K562 (cell line): ENCODE results near the gene FOXN3. TPM values are rescaled to one million over a fixed set of nuclear protein-coding genes. Genes with fewer than 3 reads are reported as not detected.

Experiments
- ATAC-seq: fragments of 200-7000 bp; cut with Tn5 transposase; 3 replicates; pipeline ENCODE4 v1.9.1; 2020; ENCODE audit warnings: moderate library complexity
- BruUV-seq: library from RNA; stranded (reverse); fragments of 400-500 nt; replicated peaks from 2 replicates; lab custom pipeline; 2021; lab: Mats Ljungman, UMichigan
- CTCF ChIA-PET: fragments of 300-600 bp; formaldehyde crosslinking; extraction: SDS; loops from one replicate; lab custom pipeline; 2021; ENCODE audit warnings: low intra/inter-chr PET ratio; lab: Yijun Ruan, JAX
- POLR2A ChIA-PET: fragments of 300-600, 350-650 bp; sonication (Branson Sonifier 250); formaldehyde crosslinking; extraction: SDS; loops from one replicate; lab custom pipeline; 2021; ENCODE audit warnings: antibody characterized with exemption, inconsistent platforms; lab: Yijun Ruan, JAX
- DNase-seq, 4 experiments: peaks; one replicate each; pipeline versions ENCODE4 v3.0.0 to v3.0.0-alpha.2; 2011 to 2018; ENCODE audit warnings: low spot score in 3 of 4, mixed read lengths in 3 of 4; ENCODE audit errors: extremely low read depth in 1 of 4
- FAIRE-seq: peaks from 2 replicates; lab custom pipeline; 2011; peaks lifted over from hg19 to GRCh38; lab: Jason Lieb, UNC
- H2AFZ ChIP-seq: 2 replicates; pipeline ENCODE4 v1.6.0; 2011; ENCODE audit warnings: low read depth, low read length, control low read depth, inconsistent platforms
- H3K27ac ChIP-seq: fragments of 200-600 bp; 3 replicates; pipeline ENCODE4 v1.8.0; 2011; ENCODE audit warnings: low read depth, mild to moderate bottlenecking, control low read depth, inconsistent platforms, low read length, moderate library complexity, mixed read lengths; ENCODE audit errors: extremely low read depth
- H3K27me3 ChIP-seq, 2 experiments: fragments of 300-600 bp in 1 of 2; 2 replicates in 1 of 2; 3 replicates in 1 of 2; pipeline versions ENCODE4 v1.6.0 to v1.8.0; 2011; ENCODE audit warnings: inconsistent platforms in 2 of 2, low read length in 2 of 2, mild to moderate bottlenecking in 1 of 2, mixed read lengths in 1 of 2, moderate library complexity in 1 of 2; ENCODE audit not compliant: control insufficient read depth in 2 of 2, insufficient read depth in 2 of 2
- H3K36me3 ChIP-seq: fragments of 300-600 bp; 3 replicates; pipeline ENCODE4 v1.8.0; 2011; ENCODE audit warnings: mild to moderate bottlenecking, low read length, inconsistent platforms; ENCODE audit not compliant: control insufficient read depth, insufficient read depth
- H3K4me1 ChIP-seq, 2 experiments: fragments of 200-600 bp in 1 of 2; replicated peaks in 1 of 2; 2 replicates in 1 of 2; 3 replicates in 1 of 2; pipeline versions ENCODE4 v1.5.1 to v1.8.0; 2011; ENCODE audit warnings: inconsistent platforms in 2 of 2, low read length in 2 of 2, mild to moderate bottlenecking in 1 of 2, mixed read lengths in 1 of 2, moderate library complexity in 1 of 2; ENCODE audit not compliant: control insufficient read depth in 2 of 2, insufficient read depth in 2 of 2
- H3K4me2 ChIP-seq: 2 replicates; pipeline ENCODE4 v1.6.1; 2011; ENCODE audit warnings: low read length, control low read depth, inconsistent platforms, mixed read lengths; ENCODE audit not compliant: insufficient read depth
- H3K4me3 ChIP-seq: fragments of 200-600 bp; sonication (generic), shearing (Covaris generic); 2 replicates; pipeline ENCODE4 v1.5.1; 2016; ENCODE audit warnings: control low read depth, inconsistent platforms
- H3K79me2 ChIP-seq: fragments of 200-600 bp; 3 replicates; pipeline ENCODE4 v1.8.0; 2011; ENCODE audit warnings: low read length, inconsistent platforms; ENCODE audit not compliant: control insufficient read depth, insufficient read depth
- H3K9ac ChIP-seq, 2 experiments: 2 replicates each; pipeline versions ENCODE4 v1.6.0 to v1.6.1; 2011; ENCODE audit warnings: low read depth in 2 of 2, low read length in 2 of 2, control low read depth in 1 of 2, inconsistent platforms in 1 of 2, mild to moderate bottlenecking in 1 of 2, mixed read lengths in 1 of 2; ENCODE audit not compliant: insufficient read depth in 1 of 2
- H3K9me1 ChIP-seq: one replicate; pipeline ENCODE4 v1.6.0; 2011; ENCODE audit warnings: inconsistent platforms, mild to moderate bottlenecking, low read length, moderate library complexity; ENCODE audit not compliant: control insufficient read depth, insufficient read depth
- H3K9me3 ChIP-seq: replicated peaks from 2 replicates; pipeline ENCODE4 v1.5.1; 2011; ENCODE audit warnings: low read depth, low read length, inconsistent platforms; ENCODE audit not compliant: control insufficient read depth, insufficient read depth
- H4K20me1 ChIP-seq: replicated peaks from 2 replicates; pipeline ENCODE4 v1.6.1; 2011; ENCODE audit warnings: low read length, inconsistent platforms, mixed read lengths; ENCODE audit not compliant: control insufficient read depth, insufficient read depth
- CBX1 ChIP-seq: sonication (generic); IDR thresholded peaks from 2 replicates; pipeline ENCODE4 v1.6.1; 2016; ENCODE audit warnings: antibody characterized with exemption, low read depth, mild to moderate bottlenecking
- CEBPZ ChIP-seq: fragments of 150-350 bp; IDR thresholded peaks from 2 replicates; pipeline ENCODE4 v1.6.1; 2014; ENCODE audit warnings: low read depth, mild to moderate bottlenecking, low read length, borderline replicate concordance
- RBBP5 ChIP-seq: fragments of 200-600 bp; sonication (generic); IDR thresholded peaks from 2 replicates; pipeline ENCODE4 v1.6.1; 2012; ENCODE audit warnings: borderline replicate concordance, mild to moderate bottlenecking, low read length, control low read depth, inconsistent platforms; ENCODE audit not compliant: insufficient read depth, poor library complexity, severe bottlenecking
- SLC30A9 ChIP-seq: fragments of 250-450 bp; sonication (Bioruptor Pico); IDR thresholded peaks from 2 replicates; pipeline ENCODE4 v1.8.0; 2022; ENCODE audit warnings: mild to moderate bottlenecking, moderate library complexity
- SNRNP70 ChIP-seq: fragments of 200-400 bp; formaldehyde crosslinking; optimal IDR thresholded peaks from 2 replicates; pipeline ENCODE3; 2017; ENCODE audit warnings: low read depth, low read length
- SUPT5H ChIP-seq: fragments of 450-650 bp; IDR thresholded peaks from 2 replicates; pipeline ENCODE4 v1.6.1; 2016
- ZKSCAN8 ChIP-seq: fragments of 200-800 bp; sonication (Bioruptor generic); IDR thresholded peaks from 2 replicates; pipeline ENCODE4 v1.6.1; 2016; ENCODE audit warnings: missing genetic modification characterization, missing compliant biosample characterization
- ZNF583 ChIP-seq: fragments of 250-450 bp; sonication (Bioruptor Pico); IDR thresholded peaks from 2 replicates; pipeline ENCODE4 v1.4.0; 2020
- WGBS: fragments of 100-300 bp; shearing (Covaris generic); methylation state at CpG from one replicate; pipeline ENCODE4 v1.1.6; 2016; ENCODE audit warnings: low coverage, mixed read lengths; ENCODE audit not compliant: insufficient coverage; ENCODE audit errors: missing lambda C conversion rate; 5-methylcytosine and 5-hydroxymethylcytosine counted together
- in situ Hi-C: fragments of 300-500 bp; cut with MboI; formaldehyde crosslinking; loops from 4 replicates; pipeline ENCODE4 v1.15.0; 2018; ENCODE audit warnings: inconsistent platforms, mixed read lengths
- intact Hi-C: fragments of 100-400 bp; cut with micrococcal nuclease; formaldehyde crosslinking; loops from 2 replicates; pipeline ENCODE4 v1.14.2; 2022
- polyA plus RNA-seq, 8 experiments: library from polyadenylated mRNA; depleted of rRNA in 4 of 8; stranded (reverse) in 5 of 8; unstranded in 3 of 8; fragments of >200 nt; fragmentation: Nextera tagmentation in 2 of 8; fragmentation: Illumina TruSeq in 1 of 8; extraction: Ambion mirVana in 2 of 8; extraction: Trizol in 1 of 8; gene quantifications; 2 replicates each; pipeline versions ENCODE4 v1.2.1 to v1.2.3, GENCODE V29; 2011 to 2014; ENCODE audit warnings: inconsistent platforms in 1 of 8, missing spikeins in 1 of 8
- total RNA-seq, 7 experiments: library from RNA; depleted of rRNA in 6 of 7; stranded (reverse); fragments of >200 nt in 6 of 7; fragmentation: Illumina TruSeq in 2 of 7; extraction: Trizol in 2 of 7; gene quantifications; 2 replicates each; pipeline versions ENCODE4 v1.2.1 to v1.2.3, GENCODE V29; 2011 to 2021; ENCODE audit warnings: low replicate concordance in 1 of 7
- TF ChIP-seq, protein P1 (sequence below): fragments of 450-650 bp; IDR thresholded peaks from 2 replicates; pipeline ENCODE4 v1.6.1; 2018; ENCODE audit not compliant: partially characterized antibody
- TF ChIP-seq, protein P2 (sequence below): conservative IDR thresholded peaks from 2 replicates; pipeline ENCODE4 v1.6.1; 2011; ENCODE audit warnings: low read depth, mild to moderate bottlenecking, low read length; ENCODE audit not compliant: control insufficient read depth

FOXN3 gene
- total and polyA plus RNA-seq, 9 of the 15 experiments (the other 6 are each of a cell fraction or from before 2014, with no cell fraction given) = 0.07 to 1.3 (median 0.40) TPM

- TF ChIP-seq, protein P1, sequence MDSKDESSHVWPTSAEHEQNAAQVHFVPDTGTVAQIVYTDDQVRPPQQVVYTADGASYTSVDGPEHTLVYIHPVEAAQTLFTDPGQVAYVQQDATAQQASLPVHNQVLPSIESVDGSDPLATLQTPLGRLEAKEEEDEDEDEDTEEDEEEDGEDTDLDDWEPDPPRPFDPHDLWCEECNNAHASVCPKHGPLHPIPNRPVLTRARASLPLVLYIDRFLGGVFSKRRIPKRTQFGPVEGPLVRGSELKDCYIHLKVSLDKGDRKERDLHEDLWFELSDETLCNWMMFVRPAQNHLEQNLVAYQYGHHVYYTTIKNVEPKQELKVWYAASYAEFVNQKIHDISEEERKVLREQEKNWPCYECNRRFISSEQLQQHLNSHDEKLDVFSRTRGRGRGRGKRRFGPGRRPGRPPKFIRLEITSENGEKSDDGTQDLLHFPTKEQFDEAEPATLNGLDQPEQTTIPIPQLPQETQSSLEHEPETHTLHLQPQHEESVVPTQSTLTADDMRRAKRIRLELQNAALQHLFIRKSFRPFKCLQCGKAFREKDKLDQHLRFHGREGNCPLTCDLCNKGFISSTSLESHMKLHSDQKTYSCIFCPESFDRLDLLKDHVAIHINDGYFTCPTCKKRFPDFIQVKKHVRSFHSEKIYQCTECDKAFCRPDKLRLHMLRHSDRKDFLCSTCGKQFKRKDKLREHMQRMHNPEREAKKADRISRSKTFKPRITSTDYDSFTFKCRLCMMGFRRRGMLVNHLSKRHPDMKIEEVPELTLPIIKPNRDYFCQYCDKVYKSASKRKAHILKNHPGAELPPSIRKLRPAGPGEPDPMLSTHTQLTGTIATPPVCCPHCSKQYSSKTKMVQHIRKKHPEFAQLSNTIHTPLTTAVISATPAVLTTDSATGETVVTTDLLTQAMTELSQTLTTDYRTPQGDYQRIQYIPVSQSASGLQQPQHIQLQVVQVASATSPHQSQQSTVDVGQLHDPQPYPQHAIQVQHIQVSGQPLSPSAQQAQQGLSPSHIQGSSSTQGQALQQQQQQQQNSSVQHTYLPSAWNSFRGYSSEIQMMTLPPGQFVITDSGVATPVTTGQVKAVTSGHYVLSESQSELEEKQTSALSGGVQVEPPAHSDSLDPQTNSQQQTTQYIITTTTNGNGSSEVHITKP = no peak
- no peak for TF ChIP-seq ZKSCAN8 (CRISPR knock-in tag)
Observed at GRCh38 chr14:89319687-89320086, 97.3 kb downstream of the FOXN3 start (continued).

DNA sequence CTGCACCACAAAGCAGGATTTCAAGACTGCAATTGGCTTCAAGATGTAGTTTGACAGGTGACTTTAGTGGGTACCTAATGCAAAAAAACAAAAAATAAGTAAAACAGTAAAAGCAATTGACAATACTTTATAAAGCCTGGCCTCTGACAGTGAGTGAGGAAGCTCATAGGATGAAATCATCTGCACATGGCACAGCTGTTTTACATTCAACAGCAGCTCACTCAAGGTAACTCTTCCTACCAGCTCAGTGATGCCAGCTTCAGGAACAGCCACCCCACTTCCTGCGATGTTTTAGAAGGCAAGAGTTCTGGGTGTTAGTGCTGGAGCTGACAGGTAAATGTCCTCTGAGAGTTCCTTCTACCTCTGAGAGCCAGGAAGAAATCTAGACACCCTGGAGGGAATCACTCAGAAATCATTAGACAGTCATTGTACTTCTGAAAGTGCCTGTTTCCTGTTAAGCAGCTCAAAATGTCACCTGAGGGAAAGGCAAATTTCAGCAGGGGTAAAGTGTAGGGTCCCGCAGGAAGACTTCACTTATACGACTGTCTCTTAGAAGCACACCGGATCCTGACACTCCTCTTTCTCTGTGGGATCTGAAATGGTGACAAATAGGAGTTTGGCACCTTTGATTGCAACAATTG is 99.9 kb downstream of the FOXN3 start:
- no peak overlapping the region for H3K4me2 ChIP-seq
- H3K36me3 ChIP-seq = no peaks in the 10 kb centered on the region
- ATAC-seq = no peak
- H3K9ac ChIP-seq = no peak overlapping the region
- H3K4me3 ChIP-seq = no peak overlapping the region
- H3K79me2 ChIP-seq = no peaks in the 10 kb centered on the region
- no peaks in the 10 kb centered on the region for H4K20me1 ChIP-seq
- no peak for FAIRE-seq
- H2AFZ ChIP-seq = no peak overlapping the region
- H3K9me1 ChIP-seq = no peaks in the 10 kb centered on the region
- no peaks in the 10 kb centered on the region for H3K4me1 ChIP-seq
- CTCF ChIA-PET = no interaction called here
- TF ChIP-seq CEBPZ (no peak), ZNF583 (CRISPR knock-in tag) (no peak), SUPT5H (no peak), RBBP5 (no peak), SNRNP70 (no peak), SLC30A9 (CRISPR knock-in tag) (no peak), CBX1 (no peak)
- TF ChIP-seq, protein P2, sequence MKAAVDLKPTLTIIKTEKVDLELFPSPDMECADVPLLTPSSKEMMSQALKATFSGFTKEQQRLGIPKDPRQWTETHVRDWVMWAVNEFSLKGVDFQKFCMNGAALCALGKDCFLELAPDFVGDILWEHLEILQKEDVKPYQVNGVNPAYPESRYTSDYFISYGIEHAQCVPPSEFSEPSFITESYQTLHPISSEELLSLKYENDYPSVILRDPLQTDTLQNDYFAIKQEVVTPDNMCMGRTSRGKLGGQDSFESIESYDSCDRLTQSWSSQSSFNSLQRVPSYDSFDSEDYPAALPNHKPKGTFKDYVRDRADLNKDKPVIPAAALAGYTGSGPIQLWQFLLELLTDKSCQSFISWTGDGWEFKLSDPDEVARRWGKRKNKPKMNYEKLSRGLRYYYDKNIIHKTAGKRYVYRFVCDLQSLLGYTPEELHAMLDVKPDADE = no peak
- no peaks in the 10 kb centered on the region for H3K9me3 ChIP-seq
- DNase-seq = no peak
- 0% methylated on average over 2 of the region's 4 CpGs for WGBS
- POLR2A ChIA-PET = no interaction called here
- H3K27me3 ChIP-seq = peaks cover 0 to 6% of the 10 kb centered on the region in 2 experiments; a peak in 2 of 5 replicates
- in situ Hi-C loops = no loop called here
- intact Hi-C loops = no loop called here
- no TSS peak for BruUV-seq
- H3K27ac ChIP-seq = no peak overlapping the region
